WTC11 (cell line): ENCODE data around the gene SLC16A9. TPM values are rescaled to one million over a fixed set of nuclear protein-coding genes. Genes with fewer than 3 reads are reported as not detected.

Source experiments
- ATAC-seq: fragments of 200-7000 bp; cut with Tn5 transposase; 2 replicates; pipeline ENCODE4 v1.10.0; 2021; ENCODE audit warnings: mild to moderate bottlenecking, moderate library complexity
- CTCF ChIA-PET: fragments of 300-600 bp; sonication (Branson Sonifier 250); formaldehyde crosslinking; loops from one replicate; lab custom pipeline; 2021; ENCODE audit warnings: antibody characterized with exemption; lab: Charles Lee
- POLR2A ChIA-PET: fragments of 350-600 bp; sonication (Branson Sonifier 250); formaldehyde crosslinking; loops from one replicate; lab custom pipeline; 2021; ENCODE audit warnings: antibody characterized with exemption; lab: Charles Lee
- DNase-seq: peaks from one replicate; pipeline ENCODE4 v3.0.0; 2021; ENCODE audit warnings: low spot score
- H3K27ac Mint-ChIP-seq: 2 replicates; pipeline ENCODE4 v1.8.0; 2021; ENCODE audit warnings: mixed read lengths
- H3K27me3 Mint-ChIP-seq: 2 replicates; pipeline ENCODE4 v1.8.0; 2021; ENCODE audit warnings: low read depth, mild to moderate bottlenecking, moderate library complexity, mixed read lengths
- H3K36me3 Mint-ChIP-seq: 2 replicates; pipeline ENCODE4 v1.8.0; 2021; ENCODE audit warnings: mixed read lengths
- H3K4me1 Mint-ChIP-seq: 2 replicates; pipeline ENCODE4 v1.8.0; 2022; ENCODE audit warnings: mixed read lengths
- H3K4me3 Mint-ChIP-seq: 2 replicates; pipeline ENCODE4 v1.8.0; 2021; ENCODE audit warnings: mild to moderate bottlenecking, moderate library complexity, mixed read lengths
- H3K9me3 Mint-ChIP-seq: 2 replicates; pipeline ENCODE4 v1.8.0; 2021; ENCODE audit warnings: mixed read lengths
- ELF4 ChIP-seq: sonication (generic); formaldehyde crosslinking; IDR thresholded peaks from 2 replicates; pipeline ENCODE4 v1.8.1; 2022; ENCODE audit warnings: low read depth, mild to moderate bottlenecking, moderate library complexity, missing genetic modification reagents
- FOXK1 ChIP-seq: sonication (generic); formaldehyde crosslinking; IDR thresholded peaks from 2 replicates; pipeline ENCODE4 v1.8.0; 2022; ENCODE audit warnings: mild to moderate bottlenecking, moderate library complexity, missing genetic modification reagents
- FOXP1 ChIP-seq: sonication (generic); formaldehyde crosslinking; IDR thresholded peaks from 2 replicates; pipeline ENCODE4 v1.8.0; 2022; ENCODE audit warnings: missing genetic modification reagents, mild to moderate bottlenecking, moderate library complexity, borderline replicate concordance
- FOXP4 ChIP-seq: sonication (generic); formaldehyde crosslinking; IDR thresholded peaks from 2 replicates; pipeline ENCODE4 v1.8.0; 2022; ENCODE audit warnings: mild to moderate bottlenecking, missing genetic modification reagents
- HMGA2 ChIP-seq: fragments of 250-450 bp; sonication (Bioruptor Pico); IDR thresholded peaks from 2 replicates; pipeline ENCODE4 v1.4.0; 2021; ENCODE audit warnings: mild to moderate bottlenecking, moderate library complexity
- IRF2 ChIP-seq: sonication (generic); formaldehyde crosslinking; IDR thresholded peaks from 2 replicates; pipeline ENCODE4 v1.8.0; 2022; ENCODE audit warnings: low read depth, missing genetic modification reagents, borderline replicate concordance
- MXD4 ChIP-seq: fragments of 250-450 bp; sonication (Bioruptor Pico); IDR thresholded peaks from 2 replicates; pipeline ENCODE4 v1.8.0; 2021; ENCODE audit warnings: mild to moderate bottlenecking, moderate library complexity, borderline replicate concordance
- NFATC4 ChIP-seq: fragments of 250-450 bp; sonication (Bioruptor Pico); IDR thresholded peaks from 2 replicates; pipeline ENCODE4 v1.9.0; 2021; ENCODE audit warnings: mild to moderate bottlenecking
- NR1H2 ChIP-seq: sonication (generic); formaldehyde crosslinking; IDR thresholded peaks from 2 replicates; pipeline ENCODE4 v1.9.0; 2021; ENCODE audit warnings: mild to moderate bottlenecking, moderate library complexity, missing genetic modification reagents
- RELA ChIP-seq: sonication (generic); formaldehyde crosslinking; IDR thresholded peaks from 2 replicates; pipeline ENCODE4 v1.8.1; 2022; ENCODE audit warnings: missing genetic modification reagents, mild to moderate bottlenecking, borderline replicate concordance
- TCF7 ChIP-seq: sonication (generic); formaldehyde crosslinking; IDR thresholded peaks from 2 replicates; pipeline ENCODE4 v1.8.0; 2022; ENCODE audit warnings: mild to moderate bottlenecking, low read depth, missing genetic modification reagents, moderate library complexity
- TEAD1 ChIP-seq: sonication (generic); formaldehyde crosslinking; IDR thresholded peaks from 2 replicates; pipeline ENCODE4 v1.8.0; 2022; ENCODE audit warnings: mild to moderate bottlenecking, missing genetic modification reagents
- TP53 ChIP-seq: sonication (generic); formaldehyde crosslinking; IDR thresholded peaks from 2 replicates; pipeline ENCODE4 v1.8.1; 2023; ENCODE audit warnings: mild to moderate bottlenecking, missing genetic modification reagents
- USF1 ChIP-seq: sonication (generic); formaldehyde crosslinking; IDR thresholded peaks from 2 replicates; pipeline ENCODE4 v1.8.0; 2022; ENCODE audit warnings: mild to moderate bottlenecking, missing genetic modification reagents
- ZBTB21 ChIP-seq: sonication (generic); formaldehyde crosslinking; IDR thresholded peaks from 2 replicates; pipeline ENCODE4 v1.8.1; 2023; ENCODE audit warnings: mild to moderate bottlenecking, missing genetic modification reagents, borderline replicate concordance
- ZNF121 ChIP-seq: sonication (generic); formaldehyde crosslinking; IDR thresholded peaks from 2 replicates; pipeline ENCODE4 v1.8.0; 2023; ENCODE audit warnings: missing genetic modification reagents
- ZNF219 ChIP-seq: sonication (generic); formaldehyde crosslinking; IDR thresholded peaks from 2 replicates; pipeline ENCODE4 v1.8.0; 2023; ENCODE audit warnings: missing genetic modification reagents, mild to moderate bottlenecking, borderline replicate concordance
- ZNF263 ChIP-seq: sonication (generic); formaldehyde crosslinking; IDR thresholded peaks from 2 replicates; pipeline ENCODE4 v1.8.1; 2022; ENCODE audit warnings: low read depth, mild to moderate bottlenecking, moderate library complexity, missing genetic modification reagents
- ZNF317 ChIP-seq: sonication (generic); formaldehyde crosslinking; IDR thresholded peaks from 2 replicates; pipeline ENCODE4 v1.8.1; 2023; ENCODE audit warnings: low read depth, mild to moderate bottlenecking, moderate library complexity, missing genetic modification reagents, borderline replicate concordance
- ZSCAN18 ChIP-seq: fragments of 250-450 bp; sonication (Bioruptor Pico); IDR thresholded peaks from 2 replicates; pipeline ENCODE4 v2.1.2; 2022; ENCODE audit warnings: mild to moderate bottlenecking, moderate library complexity
- total RNA-seq: library from RNA; stranded (reverse); gene quantifications from 3 replicates; pipeline ENCODE4 v1.2.3, GENCODE V29; 2021
- TF ChIP-seq, protein P1 (sequence below): sonication (generic); formaldehyde crosslinking; IDR thresholded peaks from 2 replicates; pipeline ENCODE4 v1.8.0; 2023; ENCODE audit warnings: missing genetic modification reagents
- TF ChIP-seq, protein P2 (sequence below): sonication (generic); formaldehyde crosslinking; IDR thresholded peaks from 2 replicates; pipeline ENCODE4 v1.8.1; 2022; ENCODE audit warnings: low read depth, missing genetic modification reagents, borderline replicate concordance
- TF ChIP-seq, protein P3 (sequence below): sonication (generic); formaldehyde crosslinking; IDR thresholded peaks from 2 replicates; pipeline ENCODE4 v1.8.0; 2022; ENCODE audit warnings: mild to moderate bottlenecking, missing genetic modification reagents

SLC16A9 gene
- total RNA-seq, 1 experiment from 2014 or later, result 4.0 TPM

DNA sequence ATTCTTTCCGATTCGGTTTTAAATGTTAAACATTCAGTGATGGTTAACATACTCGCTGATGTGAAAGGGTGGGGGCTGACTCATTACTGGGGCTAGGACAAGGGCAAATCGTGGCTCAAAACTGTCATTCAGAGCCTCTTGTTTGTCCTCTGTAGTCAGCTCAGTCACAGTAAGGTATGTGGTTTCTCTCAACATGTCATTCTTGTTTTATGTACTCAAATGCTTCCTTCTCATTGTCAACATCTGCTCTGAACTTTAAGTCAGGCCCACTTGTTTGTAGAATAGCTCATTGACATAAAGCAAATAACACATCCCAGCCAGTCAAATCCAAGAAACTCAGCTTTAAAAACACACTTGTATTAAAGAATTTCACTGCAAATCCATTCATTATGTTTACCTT is 7.3 kb downstream of the SLC16A9 start (continued):
- TF ChIP-seq ZNF219 (no peak), USF1 (CRISPR knock-in tag) (no peak), TP53 (CRISPR knock-in tag) (no peak), IRF2 (CRISPR knock-in tag) (no peak), RELA (no peak), HMGA2 (no peak), TCF7 (CRISPR knock-in tag) (no peak), ZNF317 (CRISPR knock-in tag) (no peak), ZSCAN18 (CRISPR knock-in tag) (no peak), ZBTB21 (CRISPR knock-in tag) (no peak), ELF4 (CRISPR knock-in tag) (no peak)
- TF ChIP-seq, protein P1, sequence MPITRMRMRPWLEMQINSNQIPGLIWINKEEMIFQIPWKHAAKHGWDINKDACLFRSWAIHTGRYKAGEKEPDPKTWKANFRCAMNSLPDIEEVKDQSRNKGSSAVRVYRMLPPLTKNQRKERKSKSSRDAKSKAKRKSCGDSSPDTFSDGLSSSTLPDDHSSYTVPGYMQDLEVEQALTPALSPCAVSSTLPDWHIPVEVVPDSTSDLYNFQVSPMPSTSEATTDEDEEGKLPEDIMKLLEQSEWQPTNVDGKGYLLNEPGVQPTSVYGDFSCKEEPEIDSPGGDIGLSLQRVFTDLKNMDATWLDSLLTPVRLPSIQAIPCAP (CRISPR knock-in tag), result no peak
- TF ChIP-seq, protein P2, sequence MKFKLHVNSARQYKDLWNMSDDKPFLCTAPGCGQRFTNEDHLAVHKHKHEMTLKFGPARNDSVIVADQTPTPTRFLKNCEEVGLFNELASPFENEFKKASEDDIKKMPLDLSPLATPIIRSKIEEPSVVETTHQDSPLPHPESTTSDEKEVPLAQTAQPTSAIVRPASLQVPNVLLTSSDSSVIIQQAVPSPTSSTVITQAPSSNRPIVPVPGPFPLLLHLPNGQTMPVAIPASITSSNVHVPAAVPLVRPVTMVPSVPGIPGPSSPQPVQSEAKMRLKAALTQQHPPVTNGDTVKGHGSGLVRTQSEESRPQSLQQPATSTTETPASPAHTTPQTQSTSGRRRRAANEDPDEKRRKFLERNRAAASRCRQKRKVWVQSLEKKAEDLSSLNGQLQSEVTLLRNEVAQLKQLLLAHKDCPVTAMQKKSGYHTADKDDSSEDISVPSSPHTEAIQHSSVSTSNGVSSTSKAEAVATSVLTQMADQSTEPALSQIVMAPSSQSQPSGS (CRISPR knock-in tag), result no peak

GRCh38 chr10:59700709-59701108 is 8.9 kb downstream of the SLC16A9 start:
- peaks cover 9% of the 10 kb centered on the region for H3K4me1 Mint-ChIP-seq
- H3K36me3 Mint-ChIP-seq, result peaks cover 3% of the 10 kb centered on the region; the same call in 1 of the 2 replicates
- ChIA-PET POLR2A (interaction anchor here (0.6 kb wide), 1 partner anchor 9 kb away, joined by 3 read pairs; the partner anchor contains the start of gene SLC16A9), CTCF (interaction anchor here (0.8 to 2.5 kb wide), 14 partner anchors 9 to 132 kb away, joined by 3 to 15 read pairs (median 4); partner anchors contain the start of gene SLC16A9)
- H3K4me3 Mint-ChIP-seq, result no peak overlapping the region
- DNase-seq (peak; percentile 23), ATAC-seq (peak; percentile 99)
- H3K9me3 Mint-ChIP-seq, result 0 out of 2 replicates have a peak, but pooled peaks cover under 1% of the 10 kb centered on the region
- H3K27ac Mint-ChIP-seq, result no peak overlapping the region
- TF ChIP-seq ZBTB21 (CRISPR knock-in tag), result no peak
- 0 out of 2 replicates have a peak, but pooled peaks have one; percentile 9 for TF ChIP-seq FOXK1 (CRISPR knock-in tag)
- H3K27me3 Mint-ChIP-seq, result no peaks in the 10 kb centered on the region

DNA sequence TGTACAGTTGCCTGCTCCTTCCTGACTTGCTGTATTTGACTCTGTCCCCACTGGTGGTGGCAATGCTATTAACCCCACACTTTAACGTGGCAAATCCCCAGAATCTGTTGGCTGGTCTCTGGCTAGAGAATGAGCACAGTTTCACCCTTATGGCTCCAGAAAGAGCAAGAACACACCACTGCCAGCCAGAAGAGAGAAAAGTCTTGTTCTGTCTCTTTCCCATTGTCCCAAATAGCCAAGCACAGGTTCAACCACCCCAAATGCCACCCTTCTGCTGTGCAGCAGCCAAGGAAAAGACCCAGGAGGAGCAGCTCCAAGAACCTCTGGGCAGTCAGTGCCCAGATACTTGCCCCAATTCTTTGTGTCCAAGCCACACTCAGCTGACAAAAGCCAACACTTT is 11.3 kb downstream of the SLC16A9 start:
- DNase-seq (no peak), ATAC-seq (no peak)
- Mint-ChIP-seq H3K4me1 (peaks cover 4% of the 10 kb centered on the region; the same call in 1 of the 2 replicates), H3K27ac (no peak overlapping the region; the same call in 1 of the 2 replicates), H3K4me3 (no peak overlapping the region), H3K27me3 (no peaks in the 10 kb centered on the region), H3K36me3 (peaks cover 6% of the 10 kb centered on the region), H3K9me3 (peaks cover 7% of the 10 kb centered on the region)
- ChIA-PET CTCF (interaction anchor here (1.4 kb wide), 1 partner anchor 133 kb away, joined by 3 read pairs; no protein-coding TSS in a partner anchor), POLR2A (no interaction called here)
- TF ChIP-seq, protein P3, sequence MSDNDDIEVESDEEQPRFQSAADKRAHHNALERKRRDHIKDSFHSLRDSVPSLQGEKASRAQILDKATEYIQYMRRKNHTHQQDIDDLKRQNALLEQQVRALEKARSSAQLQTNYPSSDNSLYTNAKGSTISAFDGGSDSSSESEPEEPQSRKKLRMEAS, result no peak
- TF ChIP-seq MXD4 (CRISPR knock-in tag) (no peak), FOXP4 (CRISPR knock-in tag) (no peak), ZNF219 (no peak), TEAD1 (CRISPR knock-in tag) (no peak), RELA (no peak), NR1H2 (no peak), NFATC4 (CRISPR knock-in tag) (no peak), ZNF121 (CRISPR knock-in tag) (no peak), ZNF263 (CRISPR knock-in tag) (no peak), USF1 (CRISPR knock-in tag) (no peak), FOXP1 (CRISPR knock-in tag) (no peak)
- TF ChIP-seq, protein P2 (CRISPR knock-in tag), result no peak
